SU-DHL-6 (cell line): ENCODE measurements around the gene RFX4.
"Not testable (repeated sequence)": the region's sequence is repeated elsewhere in the genome, so short reads cannot be mapped to it uniquely, and the experiment has no call there.

Source experiments
- H2AFZ ChIP-seq: fragments of 200-600 bp; sonication (generic); 2 replicates; pipeline ENCODE4 v1.6.1; 2014; ENCODE audit warnings: low read depth, mild to moderate bottlenecking, moderate library complexity, mixed read lengths, antibody characterized with exemption, low read length; ENCODE audit not compliant: severe bottlenecking
- H3F3A ChIP-seq: fragments of 200-600 bp; shearing (Covaris generic); 2 replicates; pipeline ENCODE4 v1.6.0; 2016; ENCODE audit warnings: antibody characterized with exemption, mild to moderate bottlenecking; ENCODE audit not compliant: insufficient read depth
- H3K27ac ChIP-seq: fragments of 200-600 bp; sonication (generic); 2 replicates; pipeline ENCODE4 v1.5.1; 2016; ENCODE audit warnings: low read depth, mild to moderate bottlenecking, low read length, moderate library complexity, mixed read lengths
- H3K27me3 ChIP-seq: fragments of 200-600 bp; sonication (generic), shearing (Covaris generic); 2 replicates; pipeline ENCODE4 v1.6.0; 2014; ENCODE audit warnings: mild to moderate bottlenecking, low read length
- H3K36me3 ChIP-seq: fragments of 200-600 bp; sonication (generic); 2 replicates; pipeline ENCODE4 v1.6.1; 2014; ENCODE audit warnings: mild to moderate bottlenecking, low read length, mixed read lengths
- H3K4me2 ChIP-seq: fragments of 300-600, 200-600 bp; shearing (Covaris generic), sonication (generic); 2 replicates; pipeline ENCODE4 v1.6.0; 2014; ENCODE audit warnings: low read length, low read depth, mild to moderate bottlenecking; ENCODE audit not compliant: poor library complexity, severe bottlenecking
- H3K4me3 ChIP-seq: fragments of 200-600 bp; sonication (generic); 2 replicates; pipeline ENCODE4 v1.5.1; 2014; ENCODE audit warnings: antibody characterized with exemption, low read length, mild to moderate bottlenecking, mixed read lengths; ENCODE audit not compliant: insufficient read depth, poor library complexity, severe bottlenecking
- H3K79me2 ChIP-seq: fragments of 200-600 bp; sonication (generic); 2 replicates; pipeline ENCODE4 v1.6.1; 2014; ENCODE audit warnings: mild to moderate bottlenecking, low read length, moderate library complexity; ENCODE audit not compliant: insufficient read depth
- H3K9ac ChIP-seq: fragments of 200-600 bp; sonication (generic); 2 replicates; pipeline ENCODE4 v1.7.0; 2014; ENCODE audit warnings: mild to moderate bottlenecking, low read length
- H3K9me2 ChIP-seq: fragments of 200-600 bp; sonication (generic); replicated peaks from 2 replicates; pipeline ENCODE4 v1.6.1; 2014; ENCODE audit warnings: low read length; ENCODE audit not compliant: insufficient read depth
- H3K9me3 ChIP-seq: fragments of 200-600 bp; sonication (generic); 2 replicates; pipeline ENCODE4 v1.6.1; 2014; ENCODE audit warnings: low read length, mixed read lengths; ENCODE audit not compliant: insufficient read depth
- H4K20me1 ChIP-seq: fragments of 200-600 bp; sonication (generic); 2 replicates; pipeline ENCODE4 v1.6.1; 2014; ENCODE audit warnings: low read depth, mild to moderate bottlenecking, antibody characterized with exemption, low read length, moderate library complexity, mixed read lengths
- CTCF ChIP-seq: fragments of 200-600 bp; sonication (generic); IDR thresholded peaks from one replicate; pipeline ENCODE4 v1.5.1; 2017; ENCODE audit warnings: antibody characterized with exemption, mild to moderate bottlenecking, low read length, moderate library complexity; ENCODE audit not compliant: insufficient read depth, poor library complexity, severe bottlenecking
- EZH2phosphoT487 ChIP-seq: fragments of 200-600 bp; sonication (generic), shearing (Covaris generic); conservative IDR thresholded peaks from 2 replicates; pipeline ENCODE4 v1.6.1; 2018; ENCODE audit warnings: mild to moderate bottlenecking, antibody characterized with exemption, low read length, moderate library complexity, mixed read lengths

Gene RFX4

GRCh38 chr12:106724116-106724515, 141.3 kb downstream of the RFX4 start:
- Histone ChIP-seq H3K9me3 (no peaks in the 10 kb centered on the region), H2AFZ (no peak overlapping the region), H3K27me3 (no peaks in the 10 kb centered on the region), H4K20me1 (no peaks in the 10 kb centered on the region), H3K79me2 (no peaks in the 10 kb centered on the region), H3K27ac (no peak overlapping the region), H3K9me2 (no peaks in the 10 kb centered on the region), H3F3A (no peaks in the 10 kb centered on the region), H3K36me3 (no peaks in the 10 kb centered on the region), H3K9ac (no peak overlapping the region), H3K4me3 (no peak overlapping the region), H3K4me2 (no peak overlapping the region)
- TF ChIP-seq CTCF: no peak
- TF ChIP-seq EZH2phosphoT487: no peak

- Histone ChIP-seq H4K20me1 (no peaks in the 10 kb centered on the region), H3K4me3 (no peak overlapping the region), H3K27ac (no peak overlapping the region), H3K79me2 (no peaks in the 10 kb centered on the region), H3K9ac (no peak overlapping the region), H3K4me2 (no peak overlapping the region), H3K9me2 (no peaks in the 10 kb centered on the region), H3K9me3 (no peaks in the 10 kb centered on the region), H3K36me3 (no peaks in the 10 kb centered on the region), H3F3A (no peaks in the 10 kb centered on the region), H2AFZ (no peak overlapping the region), H3K27me3 (no peaks in the 10 kb centered on the region)
- TF ChIP-seq CTCF (no peak), EZH2phosphoT487 (no peak)
These were observed 142.1 kb downstream of the RFX4 start for GRCh38 chr12:106724934-106725333.

GRCh38 chr12:106726603-106727202, 143.9 kb downstream of the RFX4 start:
- not testable (repeated sequence) for H3K4me3 ChIP-seq, H3K9ac ChIP-seq, H3K27me3 ChIP-seq, H3K79me2 ChIP-seq, H3K36me3 ChIP-seq, H4K20me1 ChIP-seq, H3K9me3 ChIP-seq, H3F3A ChIP-seq, H3K27ac ChIP-seq, H2AFZ ChIP-seq, H3K9me2 ChIP-seq, H3K4me2 ChIP-seq

- TF ChIP-seq CTCF: no peak
- TF ChIP-seq EZH2phosphoT487: no peak
- H3K9me2 ChIP-seq: no peaks in the 10 kb centered on the region
- H3F3A ChIP-seq: no peaks in the 10 kb centered on the region
- no peaks in the 10 kb centered on the region for H3K36me3 ChIP-seq
- no peak overlapping the region for H3K4me3 ChIP-seq
- no peak overlapping the region for H3K4me2 ChIP-seq
- H3K27ac ChIP-seq: no peak overlapping the region
- H3K9ac ChIP-seq: no peak overlapping the region
- H3K79me2 ChIP-seq: no peaks in the 10 kb centered on the region
- H4K20me1 ChIP-seq: no peaks in the 10 kb centered on the region
- H3K9me3 ChIP-seq: no peaks in the 10 kb centered on the region
- H3K27me3 ChIP-seq: no peaks in the 10 kb centered on the region
- H2AFZ ChIP-seq: no peak overlapping the region
These were observed 146.8 kb downstream of the RFX4 start for GRCh38 chr12:106729611-106730010.
